SK-N-SH (cell line): ENCODE results near the gene FAF2. TPM values are rescaled to one million over a fixed set of nuclear protein-coding genes. Genes with fewer than 3 reads are reported as not detected.

Experiments
- CTCF ChIA-PET: fragments of 300-600, 350-600 bp; formaldehyde crosslinking; extraction: SDS; loops from one replicate; lab custom pipeline; 2021; lab: Yijun Ruan, JAX
- POLR2A ChIA-PET: fragments of 350-600 bp; sonication (Branson Sonifier 250); formaldehyde crosslinking; extraction: SDS; loops from one replicate; lab custom pipeline; 2020; ENCODE audit warnings: antibody characterized with exemption, inconsistent platforms; lab: Yijun Ruan, JAX
- DNase-seq: peaks from one replicate; pipeline ENCODE4 v3.0.0; 2012
- H2AFZ ChIP-seq: fragments of 200-600 bp; sonication (generic); 2 replicates; pipeline ENCODE4 v1.8.1; 2016; ENCODE audit warnings: antibody characterized with exemption, mild to moderate bottlenecking, low read depth
- H3F3A ChIP-seq: fragments of 200-600 bp; sonication (generic); replicated peaks from 2 replicates; pipeline ENCODE3; 2016; ENCODE audit warnings: antibody characterized with exemption, mild to moderate bottlenecking; ENCODE audit not compliant: insufficient read depth
- H3K27ac ChIP-seq, 2 experiments: fragments of 200-500 bp in 1 of 2; fragments of 200-600 bp in 1 of 2; sonication (Bioruptor generic) in 1 of 2; sonication (generic), shearing (Covaris generic) in 1 of 2; 2 replicates each; pipeline versions ENCODE4 v1.5.1 to v1.6.1; 2014 to 2016; ENCODE audit warnings: low read depth in 2 of 2, inconsistent platforms in 1 of 2, low read length in 1 of 2, mild to moderate bottlenecking in 1 of 2, mixed read lengths in 1 of 2
- H3K27me3 ChIP-seq: fragments of 200-600 bp; sonication (generic), shearing (Covaris generic); 2 replicates; pipeline ENCODE4 v1.6.1; 2016; ENCODE audit warnings: mixed run types; ENCODE audit not compliant: insufficient read depth
- H3K36me3 ChIP-seq, 2 experiments: fragments of 200-500 bp in 1 of 2; fragments of 200-600 bp in 1 of 2; sonication (Bioruptor generic) in 1 of 2; sonication (generic) in 1 of 2; replicated peaks in 1 of 2; 2 replicates each; pipeline versions ENCODE3 to v1.5.1; 2014 to 2016; ENCODE audit warnings: low read length in 1 of 2, mild to moderate bottlenecking in 1 of 2; ENCODE audit not compliant: insufficient read depth in 2 of 2, control insufficient read depth in 1 of 2
- H3K4me1 ChIP-seq, 2 experiments: fragments of 200-500 bp in 1 of 2; fragments of 200-600 bp in 1 of 2; sonication (Bioruptor generic) in 1 of 2; sonication (generic), shearing (Covaris generic) in 1 of 2; 2 replicates each; pipeline versions ENCODE4 v1.5.1 to v1.6.1; 2014 to 2016; ENCODE audit warnings: low read depth in 1 of 2, low read length in 1 of 2, mixed run types in 1 of 2; ENCODE audit not compliant: insufficient read depth in 2 of 2, control insufficient read depth in 1 of 2
- H3K4me2 ChIP-seq: fragments of 200-600 bp; sonication (generic), shearing (Covaris generic); 2 replicates; pipeline ENCODE4 v1.6.1; 2017; ENCODE audit warnings: mixed run types
- H3K4me3 ChIP-seq, 2 experiments: fragments of 200-500 bp in 1 of 2; fragments of 200-600 bp in 1 of 2; sonication (Bioruptor generic) in 1 of 2; sonication (generic), shearing (Covaris generic) in 1 of 2; 2 replicates each; pipeline versions ENCODE4 v1.5.1 to v1.8.1; 2014 to 2016; ENCODE audit warnings: low read depth in 2 of 2, inconsistent platforms in 1 of 2, low read length in 1 of 2, mild to moderate bottlenecking in 1 of 2, mixed read lengths in 1 of 2, moderate library complexity in 1 of 2
- H3K79me2 ChIP-seq: fragments of 200-600 bp; sonication (generic); 2 replicates; pipeline ENCODE4 v1.8.1; 2017; ENCODE audit warnings: mild to moderate bottlenecking; ENCODE audit not compliant: insufficient read depth
- H3K9ac ChIP-seq: fragments of 200-600 bp; sonication (generic); 2 replicates; pipeline ENCODE4 v1.6.1; 2017; ENCODE audit warnings: mixed run types
- H3K9me2 ChIP-seq: fragments of 200-600 bp; sonication (generic); 2 replicates; pipeline ENCODE4 v1.6.1; 2017; ENCODE audit warnings: mixed run types
- H3K9me3 ChIP-seq: fragments of 200-600 bp; sonication (generic); 2 replicates; pipeline ENCODE4 v1.6.1; 2017; ENCODE audit warnings: mixed run types, mild to moderate bottlenecking, moderate library complexity
- H4K20me1 ChIP-seq: fragments of 200-600 bp; sonication (generic); 2 replicates; pipeline ENCODE4 v1.6.1; 2017; ENCODE audit warnings: mild to moderate bottlenecking, mixed run types; ENCODE audit not compliant: insufficient read depth
- CHD2 ChIP-seq: fragments of 150-350 bp; IDR thresholded peaks from 2 replicates; pipeline ENCODE4 v1.6.1; 2018; ENCODE audit warnings: low read length; ENCODE audit not compliant: partially characterized antibody
- EZH2phosphoT487 ChIP-seq: fragments of 200-600 bp; sonication (generic); IDR thresholded peaks from 2 replicates; pipeline ENCODE4 v1.6.1; 2017; ENCODE audit warnings: low read depth, mixed run types, mild to moderate bottlenecking, antibody characterized with exemption, moderate library complexity, borderline replicate concordance
- GABPA ChIP-seq: IDR thresholded peaks from 2 replicates; pipeline ENCODE4 v1.4.0; 2012; ENCODE audit warnings: low read depth, mild to moderate bottlenecking
- GATA2 ChIP-seq: sonication (generic); formaldehyde crosslinking; IDR thresholded peaks from 2 replicates; pipeline ENCODE4 v1.5.0; 2020; ENCODE audit warnings: mild to moderate bottlenecking, missing genetic modification reagents
- MXI1 ChIP-seq: IDR thresholded peaks from 2 replicates; pipeline ENCODE4 v1.6.1; 2012; ENCODE audit warnings: mild to moderate bottlenecking, low read depth, low read length, improper control_type of control experiment
- PBX3 ChIP-seq: IDR thresholded peaks from 2 replicates; pipeline ENCODE4; 2012
- POLR2AphosphoS5 ChIP-seq: IDR thresholded peaks from 2 replicates; pipeline ENCODE4 v1.6.1; 2012; ENCODE audit warnings: low read depth, low read length
- RCOR1 ChIP-seq: fragments of 150-350 bp; IDR thresholded peaks from 2 replicates; pipeline ENCODE4 v1.6.1; 2017; ENCODE audit warnings: antibody characterized with exemption, low read length
- REST ChIP-seq: IDR thresholded peaks from 2 replicates; pipeline ENCODE4 v1.6.1; 2012; ENCODE audit warnings: mild to moderate bottlenecking, low read depth, low read length, moderate library complexity
- SIN3A ChIP-seq: IDR thresholded peaks from 2 replicates; pipeline ENCODE4 v1.6.1; 2012; ENCODE audit warnings: low read depth, mild to moderate bottlenecking, low read length, moderate library complexity, borderline replicate concordance
- SMC3 ChIP-seq: IDR thresholded peaks from 2 replicates; pipeline ENCODE4 v1.6.1; 2012; ENCODE audit warnings: low read depth, low read length, improper control_type of control experiment
- USF2 ChIP-seq: fragments of 150-350 bp; IDR thresholded peaks from 2 replicates; pipeline ENCODE4 v1.6.1; 2017; ENCODE audit warnings: antibody characterized with exemption, low read length, low read depth, borderline replicate concordance
- ZBTB33 ChIP-seq: IDR thresholded peaks from 2 replicates; pipeline ENCODE4 v1.4.0; 2012; ENCODE audit warnings: low read depth, borderline replicate concordance
- WGBS: methylation state at CpG from one replicate; pipeline ENCODE4 v1.1.6; 2017; ENCODE audit warnings: low lambda C conversion rate; 5-methylcytosine and 5-hydroxymethylcytosine counted together
- polyA plus RNA-seq, 3 experiments: library from polyadenylated mRNA; depleted of rRNA; stranded (reverse); fragments of >200 nt; gene quantifications; 2 replicates each; pipeline ENCODE4 v1.2.3, GENCODE V29; 2012

The FAF2 gene
- polyA plus RNA-seq, 1 of the 3 experiments (the other 2 are of a cell fraction) = 25.5 TPM

DNA sequence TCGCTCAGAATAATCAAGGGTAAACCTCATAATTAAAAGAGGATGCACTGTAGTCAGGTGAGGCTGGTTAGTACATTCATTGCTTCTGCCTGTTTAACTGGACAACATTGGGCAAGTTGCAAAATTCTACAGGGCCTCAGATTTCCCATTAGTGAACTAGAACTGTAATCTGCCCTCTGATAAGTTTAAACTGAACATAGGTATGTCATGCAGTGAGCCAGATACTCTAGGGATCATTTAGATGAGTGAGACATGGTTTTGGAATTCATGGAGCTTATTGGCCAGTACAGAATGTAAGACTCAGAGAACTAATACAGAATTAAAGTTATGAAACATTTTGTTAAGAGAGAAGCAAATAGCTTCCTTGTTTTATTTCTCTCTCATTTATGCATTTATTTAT, 53.1 kb downstream of the FAF2 start:
- Histone ChIP-seq H3K4me3 (no peak overlapping the region), H3K36me3 (peaks cover 50 to 81% of the 10 kb centered on the region in 2 experiments), H3F3A (no peaks in the 10 kb centered on the region), H4K20me1 (no peaks in the 10 kb centered on the region), H3K4me1 (0 out of 4 replicates have a peak, but pooled peaks cover 0 to 3% of the 10 kb centered on the region in 2 experiments), H3K9me3 (no peaks in the 10 kb centered on the region), H3K27ac (no peak overlapping the region), H3K79me2 (no peaks in the 10 kb centered on the region), H3K9ac (no peak overlapping the region), H3K27me3 (no peaks in the 10 kb centered on the region), H2AFZ (no peak overlapping the region), H3K4me2 (no peak overlapping the region), H3K9me2 (no peaks in the 10 kb centered on the region)
- WGBS = 100% methylated on average over 1 of the region's 1 CpG
- POLR2A ChIA-PET = no interaction called here
- no peak for DNase-seq
- CTCF ChIA-PET = interaction anchor here (0.9 kb wide), 1 partner anchor 54 kb away, joined by 3 read pairs; no protein-coding TSS in a partner anchor
- TF ChIP-seq REST = no peak
- no peak for TF ChIP-seq POLR2AphosphoS5
- TF ChIP-seq USF2 = no peak
- no peak for TF ChIP-seq CHD2
- TF ChIP-seq SIN3A = no peak
- no peak for TF ChIP-seq MXI1
- no peak for TF ChIP-seq GABPA
- TF ChIP-seq GATA2 (CRISPR knock-in tag) = no peak

DNA sequence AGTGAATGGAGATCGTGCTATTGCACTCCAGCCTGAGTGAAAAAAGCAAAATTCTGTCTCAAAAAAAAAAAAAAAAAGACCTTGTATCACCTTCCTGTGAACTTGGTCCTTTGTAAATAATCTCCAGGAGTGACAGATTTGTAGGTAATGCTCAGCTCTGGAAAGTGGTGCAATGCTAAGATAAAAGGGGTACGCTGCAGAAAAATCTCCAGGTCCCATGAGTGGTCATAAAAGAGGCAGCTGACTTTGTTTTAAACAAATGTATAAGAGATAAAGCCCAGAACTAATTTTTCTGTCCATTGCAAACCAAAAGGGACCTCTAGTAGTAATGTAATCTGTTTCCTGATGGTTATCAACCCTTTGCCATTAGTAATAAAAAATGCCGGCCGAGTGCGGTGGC, 55.3 kb downstream of the FAF2 start:
- ChIA-PET POLR2A (no interaction called here), CTCF (interaction anchor here (0.7 kb wide), 1 partner anchor 628 kb away, joined by 3 read pairs; no protein-coding TSS in a partner anchor)
- no peak overlapping the region for H3K4me3 ChIP-seq
- peaks cover 51 to 71% of the 10 kb centered on the region in 2 experiments for H3K36me3 ChIP-seq
- no peaks in the 10 kb centered on the region for H3K27me3 ChIP-seq
- no peaks in the 10 kb centered on the region for H4K20me1 ChIP-seq
- no peaks in the 10 kb centered on the region for H3K79me2 ChIP-seq
- no peaks in the 10 kb centered on the region for H3F3A ChIP-seq
- H3K4me2 ChIP-seq = no peak overlapping the region
- no peak overlapping the region for H3K9ac ChIP-seq
- DNase-seq = no peak
- 0 out of 4 replicates have a peak, but pooled peaks cover 0 to 3% of the 10 kb centered on the region in 2 experiments for H3K4me1 ChIP-seq
- H3K27ac ChIP-seq = no peak overlapping the region
- no peaks in the 10 kb centered on the region for H3K9me2 ChIP-seq
- no peaks in the 10 kb centered on the region for H3K9me3 ChIP-seq
- no peak overlapping the region for H2AFZ ChIP-seq
- 93% methylated on average over 5 of the region's 5 CpGs for WGBS
- no peak for TF ChIP-seq SMC3
- no peak for TF ChIP-seq ZBTB33
- no peak for TF ChIP-seq REST
- TF ChIP-seq SIN3A = no peak
- TF ChIP-seq PBX3 = no peak
- TF ChIP-seq EZH2phosphoT487 = no peak
- no peak for TF ChIP-seq MXI1
- TF ChIP-seq RCOR1 = no peak
